Ascending aorta (tissue), 2 donors: ENCODE measurements around the gene AFF3. TPM values are rescaled to one million over a fixed set of nuclear protein-coding genes. Genes with fewer than 3 reads are reported as not detected.

Experiments
- DNase-seq, 2 donors: peaks; one replicate each; pipeline ENCODE4 v3.0.0-alpha.2; 2019; ENCODE audit warnings: low spot score in 2 of 2
- H3K27ac ChIP-seq, 2 donors: fragments of 200-600 bp; sonication (generic); one replicate each; pipeline ENCODE4 v1.5.1; 2016 to 2017; ENCODE audit warnings: mild to moderate bottlenecking in 1 of 2
- H3K27me3 ChIP-seq: fragments of 200-600 bp; sonication (generic); one replicate; pipeline ENCODE4 v1.5.1; 2017
- H3K36me3 ChIP-seq, 2 donors: fragments of 200-600 bp; sonication (generic); one replicate each; pipeline ENCODE4 v1.5.1; 2016
- H3K4me1 ChIP-seq, 2 donors: fragments of 200-600 bp; sonication (generic); one replicate each; pipeline ENCODE4 v1.5.1; 2016 to 2017; ENCODE audit warnings: mild to moderate bottlenecking in 1 of 2
- H3K4me3 ChIP-seq, 2 donors: fragments of 200-600 bp; sonication (generic); one replicate each; pipeline ENCODE4 v1.5.1; 2016 to 2017; ENCODE audit warnings: mild to moderate bottlenecking in 1 of 2
- H3K9me3 ChIP-seq, 2 donors: fragments of 200-600 bp; sonication (generic); one replicate each; pipeline ENCODE4 v1.5.1; 2016
- CTCF ChIP-seq, 3 experiments: fragments of 200-600 bp in 2 of 3; fragments of 450-650 bp in 1 of 3; sonication (generic) in 2 of 3; IDR thresholded peaks; one replicate each; pipeline ENCODE4 v1.5.1; 2016 to 2019; ENCODE audit warnings: antibody characterized with exemption in 3 of 3, mild to moderate bottlenecking in 1 of 3, moderate library complexity in 1 of 3
- intact Hi-C: fragments of 100-400 bp; cut with DNase I; formaldehyde crosslinking; loops from one replicate; pipeline ENCODE4 v1.15.1; 2023
- total RNA-seq: library from RNA; depleted of rRNA; stranded (reverse); fragments of >200 nt; gene quantifications from one replicate; pipeline ENCODE4 v1.1.0, GENCODE V29; 2016

Gene AFF3
- total RNA-seq, 1 donor from 2014 or later = 7.1 TPM

GRCh38 chr2:100126201-100126600 is 16.2 kb downstream of the AFF3 start:
- Histone ChIP-seq H3K27ac (no peak overlapping the region), H3K27me3 (no peaks in the 10 kb centered on the region), H3K9me3 (no peaks in the 10 kb centered on the region), H3K4me1 (no peaks in the 10 kb centered on the region), H3K4me3 (no peak overlapping the region), H3K36me3 (no peaks in the 10 kb centered on the region)
- no peak for DNase-seq
- TF ChIP-seq CTCF (IDR thresholded peaks at IDR 0.05) = no peak
- intact Hi-C loops = no loop called here

GRCh38 chr2:100125626-100126025 is 16.8 kb downstream of the AFF3 start:
- Histone ChIP-seq H3K27ac (no peak overlapping the region), H3K36me3 (no peaks in the 10 kb centered on the region), H3K4me3 (no peak overlapping the region), H3K4me1 (no peaks in the 10 kb centered on the region), H3K27me3 (no peaks in the 10 kb centered on the region), H3K9me3 (no peaks in the 10 kb centered on the region)
- TF ChIP-seq CTCF (IDR thresholded peaks at IDR 0.05) = no peak
- intact Hi-C loops = no loop called here
- no peak for DNase-seq

- no peaks in the 10 kb centered on the region for H3K27me3 ChIP-seq
- no peaks in the 10 kb centered on the region for H3K36me3 ChIP-seq
- no peak overlapping the region for H3K27ac ChIP-seq
- intact Hi-C loops = no loop called here
- TF ChIP-seq CTCF (IDR thresholded peaks at IDR 0.05) = no peak
- H3K4me3 ChIP-seq = no peak overlapping the region
- no peaks in the 10 kb centered on the region for H3K4me1 ChIP-seq
- no peaks in the 10 kb centered on the region for H3K9me3 ChIP-seq
- no peak for DNase-seq
Observed at GRCh38 chr2:100124761-100125160, 17.6 kb downstream of the AFF3 start.

- DNase-seq = no peak
- no peak overlapping the region for H3K4me3 ChIP-seq
- intact Hi-C loops = no loop called here
- no peaks in the 10 kb centered on the region for H3K36me3 ChIP-seq
- no peaks in the 10 kb centered on the region for H3K27me3 ChIP-seq
- H3K4me1 ChIP-seq = no peaks in the 10 kb centered on the region
- TF ChIP-seq CTCF (IDR thresholded peaks at IDR 0.05) = no peak
- H3K9me3 ChIP-seq = no peaks in the 10 kb centered on the region
- no peak overlapping the region for H3K27ac ChIP-seq
Observed at GRCh38 chr2:100121124-100121718, 21.2 kb downstream of the AFF3 start.

GRCh38 chr2:100119235-100119634 is 23.2 kb downstream of the AFF3 start:
- intact Hi-C loops = no loop called here
- H3K27ac ChIP-seq = no peak overlapping the region

More at GRCh38 chr2:100119235-100119634, 23.2 kb downstream of the AFF3 start:
- Histone ChIP-seq H3K27me3 (no peaks in the 10 kb centered on the region), H3K4me1 (no peaks in the 10 kb centered on the region), H3K9me3 (no peaks in the 10 kb centered on the region), H3K4me3 (no peak overlapping the region), H3K36me3 (no peaks in the 10 kb centered on the region)
- no peak for TF ChIP-seq CTCF (IDR thresholded peaks at IDR 0.05)
- no peak for DNase-seq
